Smooth muscle cell (in vitro differentiated cells): ENCODE measurements around the gene NDUFB2. TPM values are rescaled to one million over a fixed set of nuclear protein-coding genes. Genes with fewer than 3 reads are reported as not detected.

Experiments used
- DNase-seq: peaks from one replicate; lab custom pipeline; 2025; ENCODE audit not compliant: unreplicated experiment; lab: John Stamatoyannopoulos, UW
- H2AFZ ChIP-seq: fragments of 200-600 bp; sonication (generic); 2 replicates; pipeline ENCODE4 v1.6.0; 2016; ENCODE audit warnings: antibody characterized with exemption, low read depth, mild to moderate bottlenecking
- H3F3A ChIP-seq: fragments of 200-600 bp; sonication (generic); 2 replicates; pipeline ENCODE4 v1.6.0; 2017; ENCODE audit warnings: antibody characterized with exemption, low read depth
- H3K27ac ChIP-seq: fragments of 200-600 bp; sonication (generic); 2 replicates; pipeline ENCODE4 v1.5.1; 2016; ENCODE audit warnings: low read depth, mild to moderate bottlenecking
- H3K27me3 ChIP-seq: fragments of 200-600 bp; sonication (generic); 2 replicates; pipeline ENCODE4 v1.6.1; 2016; ENCODE audit warnings: low read depth, mild to moderate bottlenecking
- H3K36me3 ChIP-seq: fragments of 200-600 bp; sonication (generic); 2 replicates; pipeline ENCODE4 v1.5.1; 2016; ENCODE audit warnings: low read depth
- H3K4me1 ChIP-seq: fragments of 200-600 bp; sonication (generic); 2 replicates; pipeline ENCODE4 v1.5.1; 2016; ENCODE audit warnings: low read depth
- H3K4me2 ChIP-seq: fragments of 200-600 bp; sonication (generic); 2 replicates; pipeline ENCODE4 v1.6.0; 2016; ENCODE audit warnings: mild to moderate bottlenecking
- H3K4me3 ChIP-seq: fragments of 200-600 bp; sonication (generic); 2 replicates; pipeline ENCODE4 v1.5.1; 2016; ENCODE audit warnings: mild to moderate bottlenecking
- H3K79me2 ChIP-seq: fragments of 200-600 bp; sonication (generic); 2 replicates; pipeline ENCODE4 v1.6.0; 2016; ENCODE audit warnings: low read depth, mild to moderate bottlenecking
- H3K9ac ChIP-seq: fragments of 200-600 bp; sonication (generic); 2 replicates; pipeline ENCODE4 v1.6.0; 2016; ENCODE audit warnings: low read depth
- H3K9me3 ChIP-seq: fragments of 200-600 bp; sonication (generic); replicated peaks from 2 replicates; pipeline ENCODE4 v1.5.1; 2016; ENCODE audit warnings: low read depth
- H4K20me1 ChIP-seq: fragments of 200-600 bp; sonication (generic); 2 replicates; pipeline ENCODE4 v1.6.0; 2016; ENCODE audit warnings: low read depth
- CTCF ChIP-seq: fragments of 200-600 bp; sonication (generic); IDR thresholded peaks from 2 replicates; pipeline ENCODE4 v1.5.1; 2017; ENCODE audit warnings: borderline replicate concordance, mild to moderate bottlenecking, antibody characterized with exemption; ENCODE audit not compliant: insufficient read depth, poor library complexity, severe bottlenecking
- WGBS: methylation state at CpG from one replicate; pipeline ENCODE4 v1.1.7; 2016; ENCODE audit warnings: low lambda C conversion rate; 5-methylcytosine and 5-hydroxymethylcytosine counted together
- polyA plus RNA-seq: library from polyadenylated mRNA; unstranded; fragments of >200 nt; fragmentation: Nextera tagmentation; extraction: Ambion mirVana; gene quantifications from 2 replicates; pipeline ENCODE4 v1.2.1, GENCODE V29; 2016
- total RNA-seq: library from RNA; depleted of rRNA; stranded (reverse); fragments of >200 nt; gene quantifications from 2 replicates; pipeline ENCODE4 v1.2.3, GENCODE V29; 2014

NDUFB2 gene
- total and polyA plus RNA-seq, 2 experiments from 2014 or later: 376 to 380 TPM

GRCh38 chr7:140696024-140696679, 356 bp upstream of the NDUFB2 start:
- no peak for DNase-seq
- no peaks in the 10 kb centered on the region for H3K27me3 ChIP-seq
- H3K4me2 ChIP-seq: peak overlapping the region; percentile 90
- 35% methylated on average over 23 of the region's 23 CpGs for WGBS
- peak overlapping the region; percentile 87 for H3K9ac ChIP-seq
- peaks cover 40% of the 10 kb centered on the region for H3K79me2 ChIP-seq
- H3F3A ChIP-seq: no peaks in the 10 kb centered on the region
- H3K4me1 ChIP-seq: peaks cover 5% of the 10 kb centered on the region
- H3K36me3 ChIP-seq: no peaks in the 10 kb centered on the region
- peak overlapping the region; percentile 93 for H2AFZ ChIP-seq
- H3K4me3 ChIP-seq: peak overlapping the region; percentile 89
- peaks cover 8% of the 10 kb centered on the region for H4K20me1 ChIP-seq
- no peaks in the 10 kb centered on the region for H3K9me3 ChIP-seq
- TF ChIP-seq CTCF: no peak
- peak overlapping the region; percentile 91 for H3K27ac ChIP-seq

- DNase-seq: no peak
- 29% methylated on average over 24 of the region's 24 CpGs for whole genome bisulfite sequencing
- Histone ChIP-seq H4K20me1 (peaks cover 21% of the 10 kb centered on the region), H3K27ac (peak overlapping the region; percentile 91), H3K36me3 (no peaks in the 10 kb centered on the region), H3K9ac (peak overlapping the region; percentile 87), H2AFZ (peak overlapping the region; percentile 93), H3K27me3 (no peaks in the 10 kb centered on the region), H3K4me2 (peak overlapping the region; percentile 90), H3K9me3 (no peaks in the 10 kb centered on the region), H3K4me1 (peaks cover 5% of the 10 kb centered on the region), H3K4me3 (peak overlapping the region; percentile 89), H3K79me2 (peaks cover 55% of the 10 kb centered on the region), H3F3A (no peaks in the 10 kb centered on the region)
- TF ChIP-seq CTCF: no peak
Measured at GRCh38 chr7:140697447-140698143, 1.1 kb downstream of the NDUFB2 start.

GRCh38 chr7:140698477-140698876, 2.0 kb downstream of the NDUFB2 start:
- H4K20me1 ChIP-seq: peaks cover 26% of the 10 kb centered on the region
- no peaks in the 10 kb centered on the region for H3F3A ChIP-seq
- no peak overlapping the region for H3K9ac ChIP-seq
- no peak overlapping the region for H3K4me3 ChIP-seq
- H3K4me1 ChIP-seq: peaks cover 5% of the 10 kb centered on the region
- no peak for TF ChIP-seq CTCF
- no peaks in the 10 kb centered on the region for H3K36me3 ChIP-seq
- no peak overlapping the region for H3K27ac ChIP-seq
- H3K27me3 ChIP-seq: no peaks in the 10 kb centered on the region
- no peaks in the 10 kb centered on the region for H3K9me3 ChIP-seq
- no peak for DNase-seq
- peaks cover 60% of the 10 kb centered on the region for H3K79me2 ChIP-seq
- H3K4me2 ChIP-seq: no peak overlapping the region
- no peak overlapping the region for H2AFZ ChIP-seq
- WGBS: 96% methylated on average over 8 of the region's 8 CpGs
